ENCODE data around the gene FANCI.

Gene FANCI

DNA sequence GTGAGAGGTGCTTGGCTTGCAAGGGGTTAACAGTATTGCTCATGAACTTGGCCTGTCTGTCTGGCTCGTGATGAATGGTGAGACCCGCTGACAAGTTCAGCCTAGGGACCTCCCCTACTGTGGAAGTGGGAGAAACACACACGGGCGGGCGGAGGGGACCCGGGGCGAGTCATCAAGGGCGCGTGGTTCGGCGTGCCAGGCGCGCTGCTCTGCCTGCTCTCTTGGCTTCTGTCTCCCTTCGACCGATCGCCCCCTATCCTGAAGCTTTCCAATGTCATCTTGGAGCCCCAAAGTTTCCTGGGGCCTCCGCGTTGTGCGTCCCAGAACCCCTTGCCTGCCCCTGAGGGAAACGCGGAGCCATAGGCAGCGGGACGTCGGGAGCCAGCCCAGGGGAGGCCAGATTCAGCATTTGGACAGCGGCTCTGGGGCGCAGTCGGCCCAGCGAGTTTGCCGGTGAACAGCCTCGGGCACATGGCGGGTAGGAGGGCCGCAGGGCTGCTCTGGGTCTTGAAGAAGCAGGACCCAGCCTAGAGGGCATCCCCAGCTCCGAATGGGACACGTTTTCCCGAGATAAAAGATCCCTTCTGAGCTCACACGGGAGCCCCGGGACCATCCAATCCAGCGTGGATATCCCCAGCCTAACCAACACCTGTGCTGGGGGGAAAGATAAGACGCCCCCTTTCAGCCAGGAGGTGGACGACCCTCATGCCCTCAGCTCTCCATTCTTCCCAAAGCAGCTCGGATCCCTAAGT, 117.8 kb downstream of the FANCI start:
- no peak for DNase-seq (ENCODE audit: low read depth, low spot score)

DNA sequence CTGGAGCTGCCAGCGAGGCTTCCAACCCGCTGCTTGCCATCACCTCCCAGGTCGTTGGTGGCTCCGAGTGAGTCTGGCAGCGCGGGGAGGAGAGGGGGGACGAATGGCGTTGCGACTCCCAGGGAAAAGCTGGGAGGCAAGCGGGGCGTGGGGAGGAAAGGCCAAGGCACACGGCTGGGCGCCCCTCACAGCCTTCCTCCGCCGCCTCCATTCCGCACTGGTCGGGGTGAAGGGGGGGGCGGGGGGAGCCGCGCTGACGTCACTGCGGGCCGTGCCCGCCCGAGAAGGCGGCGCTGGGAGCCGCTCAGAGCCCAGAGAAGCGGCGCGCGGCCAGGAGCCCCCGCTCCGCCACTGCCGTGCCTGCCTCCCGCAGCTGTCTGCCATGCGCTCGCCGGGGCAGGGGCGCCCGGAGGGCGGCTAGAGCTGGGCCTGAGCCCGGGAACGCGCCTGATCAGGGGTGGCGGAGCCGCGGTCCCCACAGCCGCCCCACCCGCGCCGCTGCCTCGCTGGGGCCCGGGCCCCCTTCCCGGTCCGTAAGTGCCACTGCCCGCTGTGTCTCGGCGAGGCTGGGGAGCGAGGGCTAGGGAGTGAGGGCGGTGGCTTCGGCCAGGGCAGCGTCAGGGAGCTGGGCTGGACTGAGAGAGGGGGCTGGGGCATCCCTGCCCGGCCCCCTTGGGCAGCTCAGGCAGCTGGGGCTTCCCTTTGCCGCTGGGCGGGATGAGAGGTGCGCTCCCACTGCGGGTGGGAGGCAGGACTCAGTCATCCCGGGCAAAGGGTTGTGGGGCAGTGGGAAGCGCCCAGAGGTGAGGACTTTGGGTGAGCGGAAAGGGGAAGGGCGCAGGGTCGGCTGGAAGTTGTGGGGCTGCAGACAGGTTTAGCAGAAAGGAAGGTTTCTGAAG, 118.7 kb downstream of the FANCI start:
- no peak for DNase-seq (ENCODE audit: low read depth, low spot score)

DNA sequence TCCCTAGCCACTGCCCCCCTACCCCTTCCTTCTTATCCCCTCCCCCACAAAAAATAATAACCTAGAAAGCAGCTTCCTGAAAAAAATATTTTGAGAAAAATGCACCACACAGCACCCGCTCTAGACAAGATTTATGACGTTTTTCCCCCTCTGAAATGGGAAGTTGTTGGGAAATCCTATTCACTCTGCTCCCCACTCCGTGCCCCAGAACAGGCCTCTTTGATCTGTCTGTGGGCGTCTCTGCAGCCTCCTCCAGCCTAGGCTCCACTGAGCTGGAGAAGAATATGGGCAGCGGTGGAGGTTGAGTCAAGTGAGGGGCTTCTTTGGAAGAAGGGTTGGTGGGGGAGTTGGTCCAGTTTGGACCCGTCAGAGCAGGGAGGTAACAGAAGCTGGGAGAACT, 119.4 kb downstream of the FANCI start:
- DNase-seq (ENCODE audit: low read depth, low spot score), result no peak

DNA sequence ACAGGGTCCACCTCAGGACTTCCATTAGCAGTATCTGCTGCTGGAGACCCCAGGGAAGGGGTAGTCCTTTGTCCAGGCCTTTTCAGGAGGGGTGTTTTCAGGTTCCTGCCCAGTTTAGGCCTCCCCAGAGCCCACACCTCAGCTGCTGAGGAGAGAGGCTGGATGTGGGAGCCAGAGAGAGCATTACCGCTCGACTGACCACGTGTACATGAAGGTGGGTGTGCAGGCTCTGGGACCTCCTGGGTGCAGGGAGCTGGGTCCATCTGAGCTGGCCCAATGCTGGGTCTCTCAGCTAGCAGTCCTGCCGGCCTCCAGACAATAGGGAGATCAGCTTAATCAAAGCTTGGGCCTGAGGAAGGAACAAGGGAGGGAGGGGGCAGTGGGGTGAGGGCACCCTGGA, 120.0 kb downstream of the FANCI start:
- DNase-seq (ENCODE audit: low read depth, low spot score), result no peak

DNA sequence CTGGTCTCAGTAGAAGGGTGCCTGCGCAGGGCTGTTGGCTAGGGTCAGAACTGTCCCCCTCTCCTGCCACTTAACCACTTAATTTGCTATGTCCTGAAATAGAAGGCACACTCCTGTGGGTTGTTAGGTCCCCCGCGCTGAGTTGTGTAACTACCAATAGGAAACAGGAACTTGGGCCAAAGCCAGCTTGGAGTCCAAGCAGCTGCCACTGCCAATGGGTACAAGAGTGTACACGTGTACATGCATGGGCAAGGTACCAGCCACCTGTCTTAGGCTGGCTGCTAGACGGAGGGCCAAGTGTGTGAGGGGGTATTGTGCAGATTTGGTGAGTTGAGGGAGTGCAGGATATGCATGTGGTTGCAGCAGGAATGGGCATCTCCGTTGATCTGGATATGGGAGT, 120.6 kb downstream of the FANCI start:
- no peak for DNase-seq (ENCODE audit: low read depth, low spot score)

DNA sequence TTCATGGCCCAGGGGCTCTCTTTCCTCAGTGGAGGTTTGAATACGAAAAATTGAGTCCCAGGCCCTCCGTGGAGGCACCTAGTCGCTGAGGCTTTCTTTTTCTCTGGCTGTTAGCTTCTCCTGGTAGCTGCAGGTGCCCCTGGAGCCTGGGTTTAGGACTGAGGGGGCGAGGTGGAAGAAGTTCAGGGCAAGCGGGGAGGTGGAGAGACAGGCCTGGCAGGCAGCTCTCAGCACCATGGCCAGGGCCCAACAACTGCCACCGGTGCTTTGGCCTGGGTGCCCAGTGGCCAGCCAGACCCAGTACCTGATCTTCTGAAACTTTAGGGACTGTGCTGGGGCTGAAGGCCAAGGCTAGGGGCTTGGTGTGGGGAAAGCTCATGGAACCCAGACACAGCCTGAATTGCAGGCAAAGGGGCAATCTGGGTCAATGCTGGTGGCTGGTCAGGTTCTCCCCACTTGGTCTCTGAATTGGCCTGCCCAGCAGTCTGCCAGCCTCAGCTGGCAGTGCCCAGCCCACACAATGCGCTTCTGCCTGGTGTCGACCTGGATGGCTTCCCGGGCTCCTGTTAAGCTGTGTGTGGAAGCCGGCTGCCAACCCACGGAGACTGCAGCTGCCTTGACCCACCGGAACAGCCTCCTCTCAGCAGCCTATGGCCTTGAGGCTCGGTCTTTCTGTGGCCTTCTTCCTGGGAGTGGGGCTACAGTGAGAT, 121.1 kb downstream of the FANCI start:
- DNase-seq (ENCODE audit: low read depth, low spot score), result no peak

DNA sequence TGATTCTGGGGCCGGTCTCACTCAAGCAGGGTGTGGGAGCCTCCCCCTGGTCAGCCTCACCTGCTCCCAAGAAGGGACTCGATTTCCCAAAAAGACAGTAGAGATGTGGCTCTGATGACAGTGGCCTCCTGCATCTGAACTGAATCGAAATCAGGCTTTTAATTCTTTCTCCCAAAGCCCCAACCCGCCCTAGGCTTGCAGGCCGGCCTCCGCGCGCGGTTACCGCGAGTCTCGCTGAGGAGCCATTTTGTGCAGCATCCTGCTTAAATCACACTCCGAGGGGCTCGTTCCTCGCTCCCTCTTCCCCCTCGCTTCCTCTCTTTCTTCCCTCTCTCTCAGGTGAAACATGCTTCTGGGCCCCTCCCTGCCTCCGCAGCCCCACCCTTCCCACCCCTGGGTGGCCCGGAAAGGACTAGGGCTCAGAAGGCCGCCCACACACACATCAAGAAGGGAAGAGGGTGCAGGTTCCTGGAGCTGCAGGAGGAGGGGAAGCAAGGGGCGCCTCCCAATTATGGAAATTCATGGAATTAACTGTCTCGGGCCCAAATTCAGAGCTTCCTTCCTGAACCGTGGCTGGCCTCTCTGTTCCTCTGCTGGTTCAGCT, 121.8 kb downstream of the FANCI start:
- DNase-seq (ENCODE audit: low read depth, low spot score), result no peak
